Cardiac muscle cell (in vitro differentiated cells and primary cell): Measurements from ENCODE around the gene ARHGAP4. TPM values are rescaled to one million over a fixed set of nuclear protein-coding genes. Genes with fewer than 3 reads are reported as not detected.

Experiments
- DNase-seq, 2 donors: peaks; one replicate each; pipeline versions ENCODE4 v3.0.0 to v3.0.0-alpha.2; 2010 to 2017; ENCODE audit warnings: low read depth in 1 of 2, low spot score in 1 of 2
- H3K27ac ChIP-seq: fragments of 200-600 bp; sonication (generic); 2 replicates; pipeline ENCODE4 v1.5.1; 2016
- H3K27me3 ChIP-seq: fragments of 200-600 bp; sonication (generic); 2 replicates; pipeline ENCODE4 v1.6.0; 2016; ENCODE audit warnings: control low read depth
- H3K36me3 ChIP-seq: fragments of 200-600 bp; sonication (generic); 2 replicates; pipeline ENCODE4 v1.5.1; 2016; ENCODE audit warnings: control low read depth
- H3K4me1 ChIP-seq: fragments of 200-600 bp; sonication (generic); 2 replicates; pipeline ENCODE4 v1.8.1; 2017; ENCODE audit warnings: low read depth, mild to moderate bottlenecking, mixed run types
- H3K4me3 ChIP-seq: fragments of 200-600 bp; sonication (generic); 2 replicates; pipeline ENCODE4 v1.5.1; 2016; ENCODE audit warnings: mild to moderate bottlenecking
- H3K9me3 ChIP-seq: fragments of 200-600 bp; sonication (generic); 2 replicates; pipeline ENCODE4 v1.5.1; 2017; ENCODE audit warnings: low read depth, mild to moderate bottlenecking, control low read depth
- polyA plus RNA-seq: library from polyadenylated mRNA; unstranded; fragments of >200 nt; fragmentation: Nextera tagmentation; extraction: Ambion mirVana; gene quantifications from 2 replicates; pipeline ENCODE4 v1.2.1, GENCODE V29; 2016
- total RNA-seq: library from RNA; depleted of rRNA; stranded (reverse); fragments of >200 nt; gene quantifications from 2 replicates; pipeline ENCODE4 v1.2.3, GENCODE V29; 2016
- TF ChIP-seq, protein P1 (sequence below): IDR thresholded peaks from 2 replicates; pipeline ENCODE4 v1.5.1; 2012; ENCODE audit warnings: low read depth, mild to moderate bottlenecking, low read length

Gene ARHGAP4
- total and polyA plus RNA-seq, 2 experiments from 2014 or later, result 16.5 to 47.4 TPM

DNA sequence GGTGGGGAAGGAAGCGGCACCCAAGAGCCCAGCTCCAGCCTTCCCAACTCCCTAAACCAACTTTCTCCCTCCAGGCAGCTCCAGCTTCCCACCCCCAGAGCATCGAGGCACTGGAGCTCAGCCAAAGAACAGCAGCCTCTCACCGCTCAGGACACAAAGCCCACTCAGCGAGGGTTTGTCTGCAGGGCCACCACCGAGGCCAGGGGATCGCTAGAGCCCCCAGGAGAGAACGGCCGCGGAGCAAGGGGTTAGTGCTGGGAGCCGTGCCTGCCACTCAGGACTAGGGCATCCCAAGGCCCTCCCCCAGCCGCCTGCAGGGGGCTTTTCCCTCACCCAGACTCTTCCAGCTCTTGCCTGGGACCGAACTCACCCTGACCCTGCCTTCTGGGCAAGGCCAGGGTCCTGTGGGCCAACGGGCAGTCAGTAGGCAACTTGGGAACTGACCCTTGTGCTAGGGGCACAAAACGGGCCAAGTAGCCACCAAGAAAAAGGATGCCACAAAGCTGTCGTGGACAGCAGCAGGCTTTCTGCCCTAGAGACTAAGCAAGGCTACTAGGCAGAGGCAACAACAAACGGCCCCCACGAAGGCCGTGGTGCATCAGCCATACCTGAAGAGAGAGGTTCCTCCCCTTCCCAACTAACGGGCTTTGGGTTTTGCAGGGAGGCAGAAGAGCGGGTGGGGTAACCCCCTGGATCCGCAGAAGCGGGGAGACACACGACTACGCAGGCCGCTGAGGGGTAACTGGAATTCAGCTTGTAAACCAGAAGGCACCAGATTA lies 43.2 kb upstream of the ARHGAP4 start:
- TF ChIP-seq, protein P1, sequence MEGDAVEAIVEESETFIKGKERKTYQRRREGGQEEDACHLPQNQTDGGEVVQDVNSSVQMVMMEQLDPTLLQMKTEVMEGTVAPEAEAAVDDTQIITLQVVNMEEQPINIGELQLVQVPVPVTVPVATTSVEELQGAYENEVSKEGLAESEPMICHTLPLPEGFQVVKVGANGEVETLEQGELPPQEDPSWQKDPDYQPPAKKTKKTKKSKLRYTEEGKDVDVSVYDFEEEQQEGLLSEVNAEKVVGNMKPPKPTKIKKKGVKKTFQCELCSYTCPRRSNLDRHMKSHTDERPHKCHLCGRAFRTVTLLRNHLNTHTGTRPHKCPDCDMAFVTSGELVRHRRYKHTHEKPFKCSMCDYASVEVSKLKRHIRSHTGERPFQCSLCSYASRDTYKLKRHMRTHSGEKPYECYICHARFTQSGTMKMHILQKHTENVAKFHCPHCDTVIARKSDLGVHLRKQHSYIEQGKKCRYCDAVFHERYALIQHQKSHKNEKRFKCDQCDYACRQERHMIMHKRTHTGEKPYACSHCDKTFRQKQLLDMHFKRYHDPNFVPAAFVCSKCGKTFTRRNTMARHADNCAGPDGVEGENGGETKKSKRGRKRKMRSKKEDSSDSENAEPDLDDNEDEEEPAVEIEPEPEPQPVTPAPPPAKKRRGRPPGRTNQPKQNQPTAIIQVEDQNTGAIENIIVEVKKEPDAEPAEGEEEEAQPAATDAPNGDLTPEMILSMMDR, result no peak
- peak in 1 of 2 donors; percentile 5 for DNase-seq
- Histone ChIP-seq H3K9me3 (no peaks in the 10 kb centered on the region), H3K4me1 (no peaks in the 10 kb centered on the region), H3K4me3 (peak overlapping the region; percentile 77), H3K36me3 (peaks cover 2% of the 10 kb centered on the region), H3K27ac (peak overlapping the region; percentile 100), H3K27me3 (no peaks in the 10 kb centered on the region)

DNA sequence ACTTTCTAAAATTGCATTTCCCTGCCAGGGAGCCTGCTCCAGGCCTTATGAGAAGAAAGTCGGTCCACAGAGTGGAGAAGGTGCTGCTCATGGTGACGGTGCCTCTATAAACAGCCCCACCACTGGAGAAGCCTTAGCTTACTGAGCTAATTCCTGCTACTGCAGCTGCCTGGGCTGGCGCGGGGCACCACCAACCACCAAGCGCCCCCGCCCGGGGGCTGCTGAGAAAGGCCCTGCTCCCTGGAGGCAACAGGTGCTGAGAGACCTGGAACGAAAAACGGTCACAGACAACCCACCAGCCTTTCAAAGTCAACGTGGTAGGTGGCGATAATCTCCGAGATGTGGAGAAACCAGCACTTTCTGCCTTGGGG lies 42.7 kb upstream of the ARHGAP4 start:
- peak in 1 of 2 donors; percentile 35 for DNase-seq
- Histone ChIP-seq H3K4me3 (peak overlapping the region; percentile 77), H3K27me3 (no peaks in the 10 kb centered on the region), H3K27ac (peak overlapping the region; percentile 37), H3K9me3 (no peaks in the 10 kb centered on the region), H3K36me3 (peaks cover 2% of the 10 kb centered on the region), H3K4me1 (no peaks in the 10 kb centered on the region)
- TF ChIP-seq, protein P1, result no peak

DNA sequence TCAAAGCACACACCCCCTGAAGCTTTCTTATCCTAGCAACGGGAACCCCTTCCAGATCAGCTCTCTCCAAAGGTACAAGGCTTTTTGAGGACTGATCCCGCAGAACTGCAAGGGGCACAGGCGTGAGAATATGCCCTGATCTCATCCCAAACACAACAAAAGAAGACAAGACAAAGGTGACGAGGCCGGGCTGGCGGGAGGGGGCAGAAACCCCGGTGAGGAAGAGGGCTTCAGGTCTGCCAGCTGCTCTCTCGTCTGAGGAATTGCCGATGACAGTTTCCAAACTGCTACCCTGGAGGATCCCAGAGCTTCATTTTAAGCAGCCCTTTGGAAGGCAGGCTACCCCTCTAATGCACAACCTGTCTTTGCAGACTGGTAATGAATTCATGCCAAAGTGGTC lies 42.2 kb upstream of the ARHGAP4 start:
- H3K27me3 ChIP-seq, result no peaks in the 10 kb centered on the region
- TF ChIP-seq, protein P1, result no peak
- DNase-seq, result no peak
- H3K9me3 ChIP-seq, result no peaks in the 10 kb centered on the region
- H3K4me1 ChIP-seq, result no peaks in the 10 kb centered on the region
- H3K27ac ChIP-seq, result peak overlapping the region; percentile 37
- peaks cover 2% of the 10 kb centered on the region for H3K36me3 ChIP-seq
- no peak overlapping the region for H3K4me3 ChIP-seq

DNA sequence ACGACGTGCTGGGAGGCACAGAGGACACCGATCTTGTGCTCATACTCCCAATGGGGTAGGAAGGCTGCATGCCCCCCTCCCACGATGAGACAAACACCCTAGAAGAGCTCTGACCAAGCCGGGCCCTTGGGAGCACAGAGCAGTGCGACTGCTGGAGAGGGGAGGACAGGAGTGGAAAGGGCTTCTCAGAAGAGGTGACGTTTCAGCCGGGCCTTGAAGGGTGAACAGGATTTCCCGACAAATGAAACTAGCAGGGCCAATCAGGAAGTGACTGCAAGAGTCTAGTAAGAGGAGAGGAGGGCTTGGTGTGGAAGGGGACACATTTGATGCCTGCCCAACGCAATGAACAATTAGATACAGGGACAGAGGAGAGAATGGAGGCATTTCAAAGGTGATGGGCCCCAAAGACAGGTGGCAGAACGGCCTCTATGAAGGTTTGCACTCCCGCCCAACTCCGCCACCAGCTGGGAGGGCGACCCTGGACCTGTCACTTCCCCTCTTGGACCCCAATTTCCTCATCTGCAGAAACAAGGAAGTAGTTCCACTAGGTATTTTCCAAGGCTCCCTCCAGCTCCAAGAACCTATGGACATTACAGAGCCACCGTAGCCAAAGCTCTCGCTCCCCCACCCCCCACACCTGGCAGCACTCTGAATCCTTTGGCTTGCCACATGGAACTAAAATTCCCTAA lies 41.6 kb upstream of the ARHGAP4 start:
- no peaks in the 10 kb centered on the region for H3K4me1 ChIP-seq
- no peak overlapping the region for H3K4me3 ChIP-seq
- H3K9me3 ChIP-seq, result no peaks in the 10 kb centered on the region
- H3K27ac ChIP-seq, result no peak overlapping the region
- no peaks in the 10 kb centered on the region for H3K27me3 ChIP-seq
- H3K36me3 ChIP-seq, result peaks cover 2% of the 10 kb centered on the region
- DNase-seq, result no peak
- TF ChIP-seq, protein P1, result no peak

DNA sequence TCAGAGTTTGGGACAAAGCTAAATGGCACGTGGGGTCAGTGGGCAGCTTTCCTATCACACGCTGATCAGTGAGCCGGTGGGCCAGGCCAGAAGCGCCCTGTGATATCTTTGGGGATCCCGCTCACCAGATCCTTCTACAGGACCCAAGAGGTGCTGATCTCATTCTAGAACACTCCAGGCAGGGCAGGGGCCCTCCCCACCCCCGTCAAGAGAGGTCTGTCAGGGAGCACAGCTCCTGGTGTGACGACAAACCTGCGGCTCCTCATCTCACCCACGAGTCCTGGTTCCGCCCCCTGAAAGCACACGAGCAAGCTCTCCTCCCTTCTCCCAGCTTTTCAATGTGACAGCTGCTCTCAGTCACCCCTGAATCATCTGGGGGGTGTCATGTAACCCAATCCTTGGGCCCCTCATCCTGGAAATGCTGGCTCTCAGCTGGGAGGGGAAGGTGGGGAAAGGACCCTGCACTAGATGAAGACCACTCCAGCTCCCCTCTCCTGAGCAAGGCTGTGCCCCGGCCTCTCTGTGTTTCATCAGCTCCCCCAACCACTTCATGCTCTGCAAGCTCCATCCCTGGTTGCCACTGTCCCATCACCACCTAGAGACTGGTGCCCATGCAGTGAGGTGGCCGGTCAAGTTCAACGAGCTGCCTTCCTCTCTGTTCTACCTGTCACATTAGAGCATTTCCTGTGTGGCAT lies 40.9 kb upstream of the ARHGAP4 start:
- peaks cover 2% of the 10 kb centered on the region for H3K36me3 ChIP-seq

More for the DNA sequence above, 40.9 kb upstream of the ARHGAP4 start:
- TF ChIP-seq, protein P1, result no peak
- H3K4me3 ChIP-seq, result no peak overlapping the region
- H3K4me1 ChIP-seq, result no peaks in the 10 kb centered on the region
- H3K27me3 ChIP-seq, result no peaks in the 10 kb centered on the region
- H3K27ac ChIP-seq, result no peak overlapping the region
- DNase-seq, result no peak
- no peaks in the 10 kb centered on the region for H3K9me3 ChIP-seq
